Loucy (cell line): ENCODE results near the gene RBM18.

ENCODE experiments used
- CTCF ChIP-seq: fragments of 200-600 bp; sonication (generic); conservative IDR thresholded peaks from 2 replicates; pipeline ENCODE4 v1.5.1; 2014; ENCODE audit warnings: mild to moderate bottlenecking, antibody characterized with exemption, low read length
- EZH2phosphoT487 ChIP-seq: fragments of 200-600 bp; IDR thresholded peaks from 2 replicates; pipeline ENCODE4 v1.6.1; 2018; ENCODE audit warnings: antibody characterized with exemption, mild to moderate bottlenecking, moderate library complexity, borderline replicate concordance

GRCh38 chr9:122252796-122253195 is 11.8 kb downstream of the RBM18 start:
- TF ChIP-seq CTCF (no peak), EZH2phosphoT487 (no peak)
